HG02678 (cell line): Measurements from ENCODE around the gene TEX13D.
"Not testable (repeated sequence)": the region's sequence is repeated elsewhere in the genome, so short reads cannot be mapped to it uniquely, and the experiment has no call there.

Experiments
- ATAC-seq: cut with Tn5 transposase; IDR thresholded peaks from one replicate; pipeline ENCODE4 v1.9.1; 2021; ENCODE audit warnings: mild to moderate bottlenecking, moderate library complexity; ENCODE audit not compliant: unreplicated experiment

TEX13D gene

GRCh38 chrX:124332481-124333424 lies at the start of gene TEX13D:
TEX13D (plus strand) TSS chrX:124332660; CDS start chrX:124332918, 258 bp downstream.
- ATAC-seq, result no peak

- no peak for ATAC-seq
Measured at GRCh38 chrX:124289443-124289842, 43.0 kb upstream of the TEX13D start.

GRCh38 chrX:124293810-124294209 lies 38.6 kb upstream of the TEX13D start:
- ATAC-seq, result no peak

- not testable (repeated sequence) for ATAC-seq
Measured at GRCh38 chrX:124299323-124299722, 33.1 kb upstream of the TEX13D start.

- ATAC-seq, result no peak
Measured at GRCh38 chrX:124300405-124300804, 32.1 kb upstream of the TEX13D start.

DNA sequence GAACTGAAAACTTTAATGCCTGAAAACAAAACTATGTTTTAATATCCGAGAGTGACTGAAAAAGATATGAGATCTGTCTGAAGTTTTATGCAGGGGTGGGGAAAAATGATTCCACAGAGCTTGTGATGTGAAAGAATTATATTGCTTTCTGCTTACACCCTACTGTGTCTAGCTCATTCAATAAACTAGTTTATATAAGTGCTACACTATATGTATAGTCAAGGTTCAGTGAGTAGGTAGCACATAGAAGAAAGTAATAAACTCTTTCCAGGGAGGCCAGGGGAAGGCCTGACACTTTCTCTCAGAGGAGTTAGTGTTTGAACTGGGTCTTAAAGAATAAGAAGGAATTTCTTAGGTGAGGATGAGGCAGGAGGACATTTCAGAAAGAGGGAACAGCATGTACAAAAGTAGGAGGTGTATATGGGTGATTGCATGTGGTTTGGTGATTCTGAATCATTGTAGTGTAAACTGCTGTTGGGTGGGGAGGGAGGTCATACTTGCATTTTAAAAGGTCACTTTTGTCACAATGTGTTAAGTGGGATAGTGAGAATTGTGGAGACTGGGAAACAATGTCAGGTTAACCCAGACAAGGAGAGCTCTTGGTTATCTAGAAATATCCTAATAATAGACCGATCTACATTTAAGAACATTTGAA lies 25.1 kb upstream of the TEX13D start:
- ATAC-seq, result no peak

- ATAC-seq, result no peak
Measured at GRCh38 chrX:124325732-124326131, 6.7 kb upstream of the TEX13D start.

- ATAC-seq, result no peak
Measured at GRCh38 chrX:124328765-124329164, 3.7 kb upstream of the TEX13D start.

GRCh38 chrX:124333862-124334261 lies 1.4 kb downstream of the TEX13D start:
- no peak for ATAC-seq

GRCh38 chrX:124334555-124334954 lies 2.1 kb downstream of the TEX13D start:
- ATAC-seq, result not testable (repeated sequence)

GRCh38 chrX:124335598-124335997 lies 3.1 kb downstream of the TEX13D start:
- ATAC-seq, result no peak

- no peak for ATAC-seq
Measured at GRCh38 chrX:124337916-124338315, 5.5 kb downstream of the TEX13D start.

DNA sequence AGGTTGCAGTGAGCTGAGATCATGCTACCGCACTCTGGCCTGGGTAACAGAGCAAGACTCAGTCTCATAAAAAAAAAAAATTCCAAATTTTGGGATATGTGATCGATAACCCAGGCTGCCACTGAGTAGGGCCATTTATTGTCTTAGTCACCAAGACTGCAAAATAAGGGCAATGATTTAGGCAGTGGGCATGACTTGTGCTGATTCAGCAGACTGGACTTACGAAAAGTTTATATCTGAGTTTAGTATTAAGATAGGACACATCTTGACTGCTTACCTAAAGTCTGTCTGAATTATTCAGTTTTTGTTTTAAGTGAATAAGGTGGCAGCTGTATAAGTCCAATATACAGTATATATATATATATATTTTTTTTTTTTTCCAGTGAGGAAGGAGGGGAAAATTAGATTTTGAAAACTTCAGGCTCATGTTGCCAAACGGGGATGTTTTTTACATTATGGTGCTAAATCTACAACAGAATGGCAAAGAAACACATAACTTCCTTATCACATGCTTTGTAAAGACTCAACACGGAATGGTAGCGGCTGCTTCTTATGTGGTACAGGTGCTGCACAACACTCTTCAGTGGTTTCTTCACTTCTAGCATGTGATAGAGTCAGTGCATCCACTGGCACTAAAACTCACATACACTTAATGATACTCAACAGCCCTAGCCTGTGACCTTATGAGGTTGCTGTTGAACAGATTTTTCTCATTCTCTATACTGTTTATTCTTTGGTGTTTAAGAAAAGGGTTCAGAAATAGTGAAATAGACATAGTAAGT lies 6.5 kb downstream of the TEX13D start:
- ATAC-seq, result no peak

DNA sequence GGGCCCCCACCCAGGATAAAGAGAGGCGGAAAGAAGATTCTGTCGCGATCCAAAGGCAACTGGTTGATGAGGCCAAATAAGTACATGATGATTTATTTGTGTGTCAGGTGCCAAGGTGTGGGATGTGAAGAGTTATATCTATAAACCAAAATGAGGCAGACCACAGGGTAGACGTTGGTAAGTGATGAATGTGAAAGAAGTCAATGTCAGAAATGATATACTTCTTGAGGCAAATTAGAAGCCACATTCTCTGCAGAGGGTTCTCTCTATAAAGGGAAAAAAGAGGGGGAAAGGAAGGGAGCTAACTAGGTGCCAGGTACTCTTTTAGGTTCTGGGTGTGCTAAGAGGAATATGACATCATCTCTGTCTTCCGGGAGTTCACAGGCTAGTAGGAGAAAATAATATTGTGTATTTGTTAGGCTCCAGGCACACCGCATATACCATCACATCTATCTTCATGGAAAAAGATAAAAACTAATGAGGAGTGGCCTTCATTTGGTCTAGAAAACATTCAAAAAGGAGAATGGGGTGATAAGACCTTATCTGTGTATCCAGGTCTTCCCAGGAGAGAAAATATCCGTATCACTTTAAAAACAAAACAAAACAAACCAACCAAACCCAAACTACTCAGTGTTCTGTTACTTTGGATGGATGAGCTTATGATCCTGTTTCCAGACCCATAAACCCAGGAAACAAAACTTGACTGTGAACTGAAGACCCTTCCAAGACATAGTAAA lies 9.1 kb downstream of the TEX13D start:
- ATAC-seq, result no peak

DNA sequence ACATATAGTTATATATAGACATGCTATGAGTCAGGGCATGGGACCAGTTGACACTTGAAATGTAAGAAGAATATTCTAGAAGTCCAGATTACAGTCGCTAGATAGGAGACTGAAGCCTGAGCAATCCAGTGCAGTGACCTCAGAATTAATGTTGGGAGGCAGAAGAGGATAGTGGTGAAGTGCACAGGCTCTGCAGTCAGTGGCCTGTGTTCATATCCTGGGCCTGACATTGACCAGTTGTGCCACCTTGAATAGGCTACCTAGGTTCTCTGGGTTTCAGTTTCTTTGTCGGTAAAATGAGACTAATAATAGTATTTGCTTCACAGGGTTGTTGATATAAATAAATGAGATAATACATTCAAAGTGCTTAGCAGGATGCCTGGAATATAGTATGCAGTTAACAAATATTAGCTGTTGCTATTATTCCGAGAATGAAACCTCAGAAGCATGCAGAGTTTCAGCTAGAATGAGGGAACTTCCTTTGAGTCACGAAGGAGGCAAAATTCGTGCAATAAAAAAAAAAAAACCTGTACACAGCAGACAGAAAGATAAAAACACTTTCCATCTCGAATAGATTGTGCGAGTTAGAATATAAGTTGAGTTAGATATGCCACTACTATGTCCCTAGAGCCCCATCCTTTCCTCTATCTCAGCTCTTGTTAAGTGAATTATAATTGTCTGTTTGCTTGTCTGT lies 9.9 kb downstream of the TEX13D start:
- no peak for ATAC-seq

- no peak for ATAC-seq
Measured at GRCh38 chrX:124343016-124343415, 10.6 kb downstream of the TEX13D start.

DNA sequence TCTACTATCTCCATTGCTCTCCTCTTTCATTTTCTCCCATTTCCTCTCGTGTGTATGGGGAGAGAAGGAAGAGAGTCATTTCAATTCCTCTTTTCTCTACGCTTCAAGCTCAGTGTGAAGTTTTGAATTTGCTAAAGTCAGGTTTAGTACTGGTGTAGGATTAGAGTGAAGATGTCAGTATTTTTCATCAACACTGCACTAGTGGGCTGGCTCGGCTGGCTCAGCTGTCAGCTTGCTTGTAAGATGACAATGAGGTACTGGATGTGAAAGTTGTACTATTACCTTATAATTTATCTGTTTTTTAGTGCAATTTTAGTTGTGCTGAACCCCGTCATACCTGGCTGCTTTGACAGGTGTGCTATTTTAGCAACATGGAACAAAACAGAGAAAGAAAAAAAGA lies 11.8 kb downstream of the TEX13D start:
- no peak for ATAC-seq

DNA sequence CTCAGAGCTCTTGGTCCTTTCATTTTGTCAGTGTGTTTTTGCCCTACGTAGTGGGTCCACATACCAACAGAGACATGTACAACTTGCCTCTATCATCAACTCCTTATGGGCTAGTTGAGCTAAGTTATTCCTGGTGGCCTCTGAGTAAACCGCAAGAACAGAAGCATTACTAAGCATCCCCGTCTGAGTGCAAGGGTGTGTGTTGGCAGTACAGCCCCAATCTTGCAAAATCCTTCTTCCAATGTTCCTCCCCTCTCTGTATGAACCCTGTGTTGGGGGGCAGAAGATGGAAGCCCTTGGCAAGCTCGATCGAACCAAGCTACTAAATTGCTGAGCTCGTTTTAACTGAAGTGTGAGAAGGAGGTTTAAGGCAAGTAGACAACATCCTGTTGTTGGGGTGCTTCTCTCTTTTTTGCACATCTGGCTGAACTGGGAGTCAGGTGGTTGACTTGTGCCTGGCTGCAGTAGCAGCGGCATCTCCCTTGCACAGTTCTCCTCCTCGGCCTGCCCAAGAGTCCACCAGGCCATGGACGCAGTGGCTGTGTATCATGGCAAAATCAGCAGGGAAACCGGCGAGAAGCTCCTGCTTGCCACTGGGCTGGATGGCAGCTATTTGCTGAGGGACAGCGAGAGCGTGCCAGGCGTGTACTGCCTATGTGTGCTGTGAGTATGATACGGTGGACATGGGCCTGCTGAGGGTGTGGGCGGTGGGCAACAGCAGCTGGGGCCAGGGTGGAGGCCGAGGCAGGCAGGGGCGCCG lies 13.8 kb downstream of the TEX13D start, which contains the start of gene SH2D1A:
TSS of gene SH2D1A (plus strand) at position 447 of the 760 bp plus-strand sequence. CDS start at position 527, 80 bp downstream.
- ATAC-seq, result no peak

GRCh38 chrX:124346877-124347241 lies 14.4 kb downstream of the TEX13D start:
- no peak for ATAC-seq
